Body of pancreas (tissue), 4 donors: ENCODE results near the gene GPR137B.

ENCODE experiments used
- CTCF ChIP-seq, 7 experiments: fragments of 450-650 bp in 4 of 7; fragments of 200-600 bp in 3 of 7; sonication (generic) in 3 of 7; IDR thresholded peaks; one replicate each; pipeline ENCODE4 v1.5.1; 2016 to 2019; ENCODE audit warnings: antibody characterized with exemption in 7 of 7
- POLR2A ChIP-seq, 3 donors: fragments of 450-650 bp; IDR thresholded peaks; one replicate each; pipeline ENCODE4 v1.6.1; 2016; ENCODE audit warnings: antibody characterized with exemption in 3 of 3, mild to moderate bottlenecking in 2 of 3

- TF ChIP-seq POLR2A (IDR thresholded peaks at IDR 0.05) (no peak), CTCF (IDR thresholded peaks at IDR 0.05) (no peak)
These were observed 62.3 kb downstream of the GPR137B start for GRCh38 chr1:236204656-236205055.
